ENCODE results near the gene TMEM8B.
"Not testable (repeated sequence)": the region's sequence is repeated elsewhere in the genome, so short reads cannot be mapped to it uniquely, and the experiment has no call there.

Gene TMEM8B

GRCh38 chr9:35906923-35907699, 78.1 kb downstream of the TMEM8B start:
- DNase-seq (ENCODE audit: low spot score), result no peak

GRCh38 chr9:35907711-35908503, 78.9 kb downstream of the TMEM8B start:
- no peak for DNase-seq (ENCODE audit: low spot score)

GRCh38 chr9:35908504-35909125, 79.6 kb downstream of the TMEM8B start:
- DNase-seq (ENCODE audit: low spot score), result no peak

- no peak for DNase-seq (ENCODE audit: low spot score)
These were observed 80.2 kb downstream of the TMEM8B start, which contains the start of gene SPAAR for GRCh38 chr9:35909274-35909673. Gene SPAAR (plus strand): TSS chr9:35909490. CDS start chr9:35910464, 974 bp downstream.

GRCh38 chr9:35909687-35910612, 80.9 kb downstream of the TMEM8B start:
- no peak for DNase-seq (ENCODE audit: low spot score)

GRCh38 chr9:35910613-35911359, 81.8 kb downstream of the TMEM8B start:
- DNase-seq (ENCODE audit: low spot score), result peak; percentile 64

- DNase-seq (ENCODE audit: low spot score), result no peak
These were observed 82.7 kb downstream of the TMEM8B start for GRCh38 chr9:35911690-35912089.

GRCh38 chr9:35912791-35913400, 83.9 kb downstream of the TMEM8B start:
- DNase-seq (ENCODE audit: low spot score), result no peak

- DNase-seq (ENCODE audit: low spot score), result not testable (repeated sequence)
These were observed 84.4 kb downstream of the TMEM8B start for GRCh38 chr9:35913429-35913828.

GRCh38 chr9:35914301-35914807, 85.3 kb downstream of the TMEM8B start:
- DNase-seq (ENCODE audit: low spot score), result peak; percentile 48

All from D341Med (cell line).